IMR-90 (cell line): ENCODE results near the gene BRWD1. TPM values are rescaled to one million over a fixed set of nuclear protein-coding genes. Genes with fewer than 3 reads are reported as not detected.

Experiments used
- ATAC-seq: fragments of 200-7000 bp; cut with Tn5 transposase; 2 replicates; pipeline ENCODE4 v1.9.1; 2020; ENCODE audit warnings: low read depth, mild to moderate bottlenecking, moderate library complexity
- BruUV-seq: library from RNA; stranded (reverse); fragments of 400-500 nt; replicated peaks from 2 replicates; lab custom pipeline; 2021; lab: Mats Ljungman, UMichigan
- CTCF ChIA-PET: fragments of 300-600 bp; formaldehyde crosslinking; extraction: SDS; loops from one replicate; lab custom pipeline; 2021; ENCODE audit warnings: antibody characterized with exemption; lab: Yijun Ruan, JAX
- POLR2A ChIA-PET: fragments of 300-600 bp; sonication (Branson Sonifier 250); formaldehyde crosslinking; loops from one replicate; lab custom pipeline; 2022; ENCODE audit warnings: antibody characterized with exemption; ENCODE audit not compliant: unreplicated experiment; lab: Charles Lee
- DNase-seq: peaks from one replicate; pipeline ENCODE4 v3.0.0; 2013
- H2AFZ ChIP-seq: replicated peaks from 2 replicates; pipeline ENCODE3; 2013; ENCODE audit warnings: low read length, mild to moderate bottlenecking; ENCODE audit not compliant: poor library complexity
- H2AK5ac ChIP-seq: 2 replicates; pipeline ENCODE4 v1.6.1; 2013; ENCODE audit warnings: low read depth, low read length, inconsistent platforms
- H2AK9ac ChIP-seq: replicated peaks from 2 replicates; pipeline ENCODE3; 2013; ENCODE audit warnings: mild to moderate bottlenecking, low read depth, low read length, moderate library complexity; ENCODE audit not compliant: poor library complexity
- H2BK120ac ChIP-seq: 2 replicates; pipeline ENCODE4 v1.6.1; 2013; ENCODE audit warnings: low read depth, low read length, inconsistent platforms
- H2BK15ac ChIP-seq: 3 replicates; pipeline ENCODE4 v1.6.1; 2013; ENCODE audit warnings: low read depth, low read length, inconsistent platforms
- H2BK20ac ChIP-seq: 2 replicates; pipeline ENCODE4 v1.6.1; 2013; ENCODE audit warnings: low read depth, mild to moderate bottlenecking, inconsistent platforms, low read length, moderate library complexity
- H2BK5ac ChIP-seq: 2 replicates; pipeline ENCODE4 v1.6.1; 2013; ENCODE audit warnings: mild to moderate bottlenecking, low read depth, low read length, inconsistent platforms; ENCODE audit not compliant: poor library complexity, severe bottlenecking
- H3K14ac ChIP-seq: replicated peaks from 2 replicates; pipeline ENCODE4 v1.6.1; 2013; ENCODE audit warnings: low read depth, low read length, inconsistent platforms
- H3K18ac ChIP-seq: 2 replicates; pipeline ENCODE4 v1.6.1; 2013; ENCODE audit warnings: low read depth, low read length, control low read depth
- H3K23ac ChIP-seq: 2 replicates; pipeline ENCODE4 v1.6.1; 2013; ENCODE audit warnings: low read depth, low read length, inconsistent platforms
- H3K27ac ChIP-seq: 2 replicates; pipeline ENCODE4 v1.5.1; 2013; ENCODE audit warnings: mild to moderate bottlenecking, control low read depth, low read length; ENCODE audit not compliant: insufficient read depth
- H3K27me3 ChIP-seq: 2 replicates; pipeline ENCODE4 v1.6.1; 2013; ENCODE audit warnings: low read length; ENCODE audit not compliant: control insufficient read depth, insufficient read depth
- H3K36me3 ChIP-seq: 2 replicates; pipeline ENCODE4 v1.6.1; 2013; ENCODE audit warnings: low read length, mixed read lengths; ENCODE audit not compliant: control insufficient read depth, insufficient read depth
- H3K4ac ChIP-seq: 2 replicates; pipeline ENCODE4 v1.6.1; 2013; ENCODE audit warnings: low read depth, low read length, inconsistent platforms
- H3K4me1 ChIP-seq: 2 replicates; pipeline ENCODE4 v1.6.1; 2013; ENCODE audit warnings: low read length, mixed read lengths; ENCODE audit not compliant: control insufficient read depth, insufficient read depth
- H3K4me2 ChIP-seq: 2 replicates; pipeline ENCODE4 v1.6.1; 2013; ENCODE audit warnings: low read depth, mild to moderate bottlenecking, control low read depth, low read length, moderate library complexity
- H3K4me3 ChIP-seq: 2 replicates; pipeline ENCODE4 v1.5.1; 2013; ENCODE audit warnings: low read depth, mild to moderate bottlenecking, control low read depth, low read length, moderate library complexity; ENCODE audit not compliant: insufficient read depth
- H3K56ac ChIP-seq: 2 replicates; pipeline ENCODE4 v1.6.1; 2013; ENCODE audit warnings: low read length, inconsistent platforms; ENCODE audit not compliant: insufficient read depth; ENCODE audit errors: extremely low read depth
- H3K79me1 ChIP-seq, 2 experiments: 2 replicates each; pipeline ENCODE4 v1.6.1; 2013; ENCODE audit warnings: low read length in 2 of 2, inconsistent platforms in 1 of 2, low read depth in 1 of 2
- H3K9ac ChIP-seq: 2 replicates; pipeline ENCODE4 v1.6.1; 2013; ENCODE audit warnings: low read depth, low read length, control low read depth
- H3K9me1 ChIP-seq: 2 replicates; pipeline ENCODE4 v1.6.1; 2013; ENCODE audit warnings: low read length, inconsistent platforms; ENCODE audit not compliant: insufficient read depth
- H3K9me3 ChIP-seq: 2 replicates; pipeline ENCODE4 v1.6.1; 2013; ENCODE audit warnings: low read length; ENCODE audit not compliant: control insufficient read depth, insufficient read depth
- H4K20me1 ChIP-seq: 2 replicates; pipeline ENCODE4 v1.6.1; 2013; ENCODE audit warnings: low read length, inconsistent platforms; ENCODE audit not compliant: insufficient read depth
- H4K5ac ChIP-seq: 2 replicates; pipeline ENCODE4 v1.6.1; 2013; ENCODE audit warnings: mild to moderate bottlenecking, low read depth, low read length, control low read depth
- H4K8ac ChIP-seq, 2 experiments: 2 replicates each; pipeline ENCODE4 v1.6.1; 2013; ENCODE audit warnings: low read depth in 2 of 2, low read length in 2 of 2, control low read depth in 1 of 2, inconsistent platforms in 1 of 2
- H4K91ac ChIP-seq: 2 replicates; pipeline ENCODE4 v1.6.1; 2013; ENCODE audit warnings: low read depth, low read length, inconsistent platforms; ENCODE audit not compliant: insufficient read depth
- CEBPB ChIP-seq: IDR thresholded peaks from 2 replicates; pipeline ENCODE4 v1.6.1; 2012; ENCODE audit warnings: low read depth, low read length, improper control_type of control experiment
- CHD1 ChIP-seq: IDR thresholded peaks from 2 replicates; pipeline ENCODE4 v1.6.1; 2012; ENCODE audit warnings: low read depth, low read length, improper control_type of control experiment
- MAZ ChIP-seq: IDR thresholded peaks from 2 replicates; pipeline ENCODE4 v1.6.1; 2012; ENCODE audit warnings: low read depth, mild to moderate bottlenecking, low read length, improper control_type of control experiment, moderate library complexity, borderline replicate concordance
- MXI1 ChIP-seq: IDR thresholded peaks from 2 replicates; pipeline ENCODE4 v1.6.1; 2012; ENCODE audit warnings: low read depth, mild to moderate bottlenecking, low read length, moderate library complexity, borderline replicate concordance
- NFE2L2 ChIP-seq: fragments of 150-350 bp; IDR thresholded peaks from 2 replicates; pipeline ENCODE4 v1.6.1; 2016; ENCODE audit warnings: low read depth, mild to moderate bottlenecking, low read length
- POLR2A ChIP-seq: IDR thresholded peaks from 2 replicates; pipeline ENCODE4 v1.6.1; 2012; ENCODE audit warnings: mild to moderate bottlenecking, low read depth, low read length
- RFX5 ChIP-seq: IDR thresholded peaks from 2 replicates; pipeline ENCODE4 v1.8.0; 2012; ENCODE audit warnings: low read depth, mild to moderate bottlenecking, low read length, moderate library complexity
- WGBS, 2 experiments: methylation state at CpG; one replicate each; pipeline versions ENCODE4 v1.1.5 to v1.1.7; 2013; ENCODE audit warnings: missing lambda C conversion rate in 2 of 2; ENCODE audit not compliant: insufficient read length in 1 of 2; ENCODE audit errors: extremely low coverage in 2 of 2; 5-methylcytosine and 5-hydroxymethylcytosine counted together
- dilution Hi-C: fragments of 300-500 bp; cut with HindIII; formaldehyde crosslinking; loops from one replicate; pipeline ENCODE4 v1.14.3; 2018; ENCODE audit warnings: low sequenced_read_pairs; ENCODE audit not compliant: unreplicated experiment
- in situ Hi-C: fragments of 300-500 bp; cut with MboI; formaldehyde crosslinking; loops from 3 replicates; pipeline ENCODE4 v1.14.3; 2019; ENCODE audit warnings: low sequenced_read_pairs, inconsistent platforms, mixed read lengths
- intact Hi-C: fragments of 100-400 bp; cut with micrococcal nuclease; formaldehyde crosslinking; loops from 2 replicates; pipeline ENCODE4 v1.10.0; 2022
- polyA plus RNA-seq, 3 experiments: library from polyadenylated mRNA; depleted of rRNA; stranded (reverse); fragments of >200 nt; gene quantifications; 2 replicates each; pipeline ENCODE4 v1.2.3, GENCODE V29; 2012; ENCODE audit warnings: low replicate concordance in 1 of 3
- total RNA-seq: library from RNA; depleted of rRNA; stranded (reverse); fragments of >200 nt; gene quantifications from 2 replicates; pipeline ENCODE4 v1.2.3, GENCODE V29; 2012
- TF ChIP-seq, protein P1 (sequence below): conservative IDR thresholded peaks from 2 replicates; pipeline ENCODE4 v1.5.1; 2012; ENCODE audit warnings: mild to moderate bottlenecking, low read depth, low read length, improper control_type of control experiment
- TF ChIP-seq, protein P2 (sequence below): fragments of 150-350 bp; IDR thresholded peaks from 2 replicates; pipeline ENCODE4 v1.6.1; 2017; ENCODE audit warnings: mild to moderate bottlenecking, antibody characterized with exemption, low read length, low read depth
- TF ChIP-seq, protein P3 (sequence below): fragments of 150-350 bp; IDR thresholded peaks from 2 replicates; pipeline ENCODE4 v1.6.1; 2016; ENCODE audit warnings: low read depth, mild to moderate bottlenecking, low read length, moderate library complexity, borderline replicate concordance

The BRWD1 gene
- total and polyA plus RNA-seq, 2 of the 4 experiments (the other 2 are of a cell fraction): 6.7 to 28.7 TPM

DNA sequence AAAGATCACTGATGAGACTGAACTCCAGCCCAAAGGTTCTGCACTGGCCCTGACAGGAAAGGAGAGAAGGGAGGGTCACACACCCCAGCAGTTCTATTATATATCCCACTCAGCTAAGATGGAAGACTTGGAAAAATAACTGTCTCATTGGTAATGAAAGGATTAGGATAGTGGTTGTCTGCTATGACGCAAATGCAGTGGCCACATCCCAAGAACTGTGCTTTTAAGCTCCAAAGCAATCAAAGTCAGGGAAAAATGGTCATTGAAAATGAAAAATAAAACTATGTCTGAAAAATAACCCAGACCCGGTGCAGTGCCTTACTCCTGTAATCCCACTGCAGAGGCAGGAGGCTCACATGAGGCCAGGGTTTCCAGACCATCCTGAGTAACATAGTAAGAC, 161.2 kb downstream of the BRWD1 start:
- no peak overlapping the region for H3K4me2 ChIP-seq
- H4K20me1 ChIP-seq: no peaks in the 10 kb centered on the region
- H3K56ac ChIP-seq: no peak overlapping the region
- H2BK20ac ChIP-seq: no peak overlapping the region
- no peak overlapping the region for H4K8ac ChIP-seq
- no peak overlapping the region for H2AK5ac ChIP-seq
- WGBS, 2 experiments: no CpG with 5 or more reads among the region's 2 CpGs
- no TSS peak for BruUV-seq
- no peak overlapping the region for H4K5ac ChIP-seq
- TF ChIP-seq POLR2A (no peak), NFE2L2 (no peak), MAZ (no peak), MXI1 (no peak), CHD1 (no peak), RFX5 (no peak), CEBPB (no peak)
- TF ChIP-seq, protein P1, sequence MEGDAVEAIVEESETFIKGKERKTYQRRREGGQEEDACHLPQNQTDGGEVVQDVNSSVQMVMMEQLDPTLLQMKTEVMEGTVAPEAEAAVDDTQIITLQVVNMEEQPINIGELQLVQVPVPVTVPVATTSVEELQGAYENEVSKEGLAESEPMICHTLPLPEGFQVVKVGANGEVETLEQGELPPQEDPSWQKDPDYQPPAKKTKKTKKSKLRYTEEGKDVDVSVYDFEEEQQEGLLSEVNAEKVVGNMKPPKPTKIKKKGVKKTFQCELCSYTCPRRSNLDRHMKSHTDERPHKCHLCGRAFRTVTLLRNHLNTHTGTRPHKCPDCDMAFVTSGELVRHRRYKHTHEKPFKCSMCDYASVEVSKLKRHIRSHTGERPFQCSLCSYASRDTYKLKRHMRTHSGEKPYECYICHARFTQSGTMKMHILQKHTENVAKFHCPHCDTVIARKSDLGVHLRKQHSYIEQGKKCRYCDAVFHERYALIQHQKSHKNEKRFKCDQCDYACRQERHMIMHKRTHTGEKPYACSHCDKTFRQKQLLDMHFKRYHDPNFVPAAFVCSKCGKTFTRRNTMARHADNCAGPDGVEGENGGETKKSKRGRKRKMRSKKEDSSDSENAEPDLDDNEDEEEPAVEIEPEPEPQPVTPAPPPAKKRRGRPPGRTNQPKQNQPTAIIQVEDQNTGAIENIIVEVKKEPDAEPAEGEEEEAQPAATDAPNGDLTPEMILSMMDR: no peak
- TF ChIP-seq, protein P2, sequence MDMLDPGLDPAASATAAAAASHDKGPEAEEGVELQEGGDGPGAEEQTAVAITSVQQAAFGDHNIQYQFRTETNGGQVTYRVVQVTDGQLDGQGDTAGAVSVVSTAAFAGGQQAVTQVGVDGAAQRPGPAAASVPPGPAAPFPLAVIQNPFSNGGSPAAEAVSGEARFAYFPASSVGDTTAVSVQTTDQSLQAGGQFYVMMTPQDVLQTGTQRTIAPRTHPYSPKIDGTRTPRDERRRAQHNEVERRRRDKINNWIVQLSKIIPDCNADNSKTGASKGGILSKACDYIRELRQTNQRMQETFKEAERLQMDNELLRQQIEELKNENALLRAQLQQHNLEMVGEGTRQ: no peak
- TF ChIP-seq, protein P3, sequence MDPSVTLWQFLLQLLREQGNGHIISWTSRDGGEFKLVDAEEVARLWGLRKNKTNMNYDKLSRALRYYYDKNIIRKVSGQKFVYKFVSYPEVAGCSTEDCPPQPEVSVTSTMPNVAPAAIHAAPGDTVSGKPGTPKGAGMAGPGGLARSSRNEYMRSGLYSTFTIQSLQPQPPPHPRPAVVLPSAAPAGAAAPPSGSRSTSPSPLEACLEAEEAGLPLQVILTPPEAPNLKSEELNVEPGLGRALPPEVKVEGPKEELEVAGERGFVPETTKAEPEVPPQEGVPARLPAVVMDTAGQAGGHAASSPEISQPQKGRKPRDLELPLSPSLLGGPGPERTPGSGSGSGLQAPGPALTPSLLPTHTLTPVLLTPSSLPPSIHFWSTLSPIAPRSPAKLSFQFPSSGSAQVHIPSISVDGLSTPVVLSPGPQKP: no peak
- DNase-seq (no peak), ATAC-seq (no peak)
- no peak overlapping the region for H3K14ac ChIP-seq
- in situ Hi-C loops: loop anchor here (25.0 kb wide), 1 partner anchor 765 kb away; no protein-coding TSS in a partner anchor
- H2AK9ac ChIP-seq: no peak overlapping the region
- no peak overlapping the region for H3K4me3 ChIP-seq
- H3K9me3 ChIP-seq: no peaks in the 10 kb centered on the region; the same call in 1 of the 2 replicates
- CTCF ChIA-PET: interaction anchor here (0.6 kb wide), 1 partner anchor 14 kb away, joined by 3 read pairs; no protein-coding TSS in a partner anchor
- H3K27ac ChIP-seq: no peak overlapping the region
- H3K9me1 ChIP-seq: peaks cover 3% of the 10 kb centered on the region; the same call in 1 of the 2 replicates
- intact Hi-C loops: no loop called here
- no peaks in the 10 kb centered on the region for H3K36me3 ChIP-seq
- no peak overlapping the region for H2BK15ac ChIP-seq
- no peaks in the 10 kb centered on the region for H3K79me1 ChIP-seq
- no peak overlapping the region for H2BK120ac ChIP-seq
- H3K4ac ChIP-seq: no peak overlapping the region
- no peak overlapping the region for H3K9ac ChIP-seq
- POLR2A ChIA-PET: no interaction called here
- dilution Hi-C loops: no loop called here
- no peak overlapping the region for H3K18ac ChIP-seq
- H3K23ac ChIP-seq: no peak overlapping the region
- H2BK5ac ChIP-seq: no peak overlapping the region
- no peak overlapping the region for H4K91ac ChIP-seq
- no peak overlapping the region for H2AFZ ChIP-seq
- H3K27me3 ChIP-seq: peaks cover 16% of the 10 kb centered on the region
- H3K4me1 ChIP-seq: no peaks in the 10 kb centered on the region; the same call in 1 of the 2 replicates
